HG03571 (cell line): Measurements from ENCODE around the gene ANKRD42.

ENCODE experiments used
- ATAC-seq: cut with Tn5 transposase; IDR thresholded peaks from one replicate; pipeline ENCODE4 v1.9.1; 2021; ENCODE audit not compliant: unreplicated experiment

The ANKRD42 gene

DNA sequence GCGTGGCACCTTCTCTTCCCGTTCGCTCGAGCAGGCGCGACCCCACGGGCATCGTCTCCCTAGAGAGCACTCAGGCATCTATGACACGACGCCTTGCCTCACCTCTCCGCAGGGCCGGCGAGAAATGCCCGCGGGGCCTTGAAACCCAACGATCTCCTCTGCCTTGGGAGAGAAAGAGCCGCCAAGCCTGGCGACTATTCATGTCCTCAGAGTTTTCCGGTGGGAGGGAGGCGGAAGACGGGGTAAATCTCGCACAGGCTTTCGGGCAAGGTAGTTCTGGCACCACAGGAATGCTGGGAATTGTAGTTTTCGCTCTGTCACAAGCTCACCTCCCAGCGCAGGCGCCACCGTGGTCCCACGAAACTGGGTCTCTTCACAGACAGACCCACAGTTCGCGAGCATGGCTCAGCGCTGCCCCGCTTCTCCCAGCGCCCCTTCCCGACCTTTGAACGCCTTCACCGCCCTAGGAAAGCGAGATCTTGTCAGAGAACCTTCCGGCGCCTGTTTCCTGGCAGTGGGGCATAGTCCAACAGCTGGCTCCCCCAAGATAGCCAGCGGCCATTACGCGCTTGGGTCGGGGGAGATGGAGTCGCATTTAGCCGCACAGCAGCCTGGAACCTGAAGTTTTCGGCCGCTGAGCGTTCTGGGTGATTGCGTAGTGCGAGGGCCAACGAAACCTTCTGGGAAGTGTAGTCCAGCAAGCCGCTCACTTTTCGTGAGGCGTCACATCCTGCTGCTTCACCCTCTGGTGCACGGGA, 92.4 kb downstream of the ANKRD42 start, which contains the start of gene CCDC90B:
Gene CCDC90B, minus strand, starts transcription at position 597 of the 758 bp plus-strand sequence. Its CDS starts 395 bp downstream, at position 202.
- peak; percentile 91 for ATAC-seq

DNA sequence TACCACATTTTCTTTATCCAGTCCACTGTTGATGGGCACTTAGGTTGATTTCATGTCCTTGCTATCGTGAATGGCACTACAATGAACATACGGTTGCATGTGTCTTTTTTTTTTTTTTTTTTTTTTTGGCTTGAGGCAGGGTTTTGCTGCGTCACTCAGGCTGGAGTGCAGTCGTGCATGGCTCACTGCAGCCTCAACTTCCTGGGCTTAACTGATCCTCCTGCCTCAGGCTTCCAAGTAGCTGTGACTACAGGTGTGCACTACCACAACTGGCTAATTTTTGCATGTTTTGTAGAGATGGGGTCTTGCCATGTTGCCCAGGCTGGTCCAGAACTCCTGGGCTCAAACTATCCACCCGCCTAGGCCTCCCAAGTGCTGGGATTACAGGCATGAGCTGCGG, 94.1 kb downstream of the ANKRD42 start:
- ATAC-seq: no peak

DNA sequence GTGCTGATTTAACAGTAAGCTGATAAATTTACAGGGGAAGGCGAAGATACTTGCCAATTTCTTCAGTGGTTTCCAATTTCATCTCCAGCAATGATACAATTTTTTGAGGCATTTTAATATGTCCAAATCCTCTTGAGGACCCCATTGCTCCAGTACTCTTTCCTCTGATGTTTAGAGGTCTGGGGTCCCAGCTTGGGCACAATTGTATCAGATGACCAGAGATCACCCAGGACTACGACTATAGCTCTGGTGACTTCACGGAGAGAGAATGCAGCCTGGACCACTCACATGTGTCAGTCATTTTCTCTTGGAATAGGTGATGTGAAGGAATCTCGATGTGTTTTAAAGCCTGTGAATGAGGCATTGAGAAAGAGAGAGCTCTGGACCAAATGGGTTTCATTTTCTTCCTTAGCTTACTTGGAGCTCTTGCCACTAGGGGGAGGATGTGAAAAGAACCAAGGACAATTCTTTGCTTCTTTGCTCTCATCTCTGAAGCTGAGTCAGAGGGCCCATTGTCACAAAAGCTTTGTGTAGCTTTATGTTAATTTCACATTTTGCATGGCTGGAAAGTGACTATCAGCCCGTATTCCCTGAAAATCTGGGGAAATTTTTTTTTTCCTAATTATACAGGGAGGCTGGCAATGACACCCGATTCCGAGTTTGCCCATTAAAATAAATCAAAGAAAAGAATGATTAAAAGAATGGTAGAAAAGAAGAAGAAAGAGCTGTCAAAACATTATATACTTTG, 99.4 kb downstream of the ANKRD42 start:
- ATAC-seq: peak; percentile 66

DNA sequence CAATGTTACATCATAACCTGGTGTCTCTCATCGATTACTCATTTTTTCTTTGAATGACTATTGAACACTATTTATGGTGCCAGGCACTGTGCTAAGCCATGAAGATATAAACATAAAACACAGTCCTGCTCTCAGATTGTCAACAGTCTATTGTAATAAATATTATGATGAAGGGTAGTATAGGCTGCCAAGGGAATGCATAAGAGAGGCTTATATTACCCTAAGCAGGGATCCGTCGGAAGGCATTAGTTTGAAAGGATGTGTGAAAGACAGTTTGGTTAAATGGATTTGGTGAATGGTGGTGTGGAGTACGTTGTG, 99.9 kb downstream of the ANKRD42 start:
- no peak for ATAC-seq

DNA sequence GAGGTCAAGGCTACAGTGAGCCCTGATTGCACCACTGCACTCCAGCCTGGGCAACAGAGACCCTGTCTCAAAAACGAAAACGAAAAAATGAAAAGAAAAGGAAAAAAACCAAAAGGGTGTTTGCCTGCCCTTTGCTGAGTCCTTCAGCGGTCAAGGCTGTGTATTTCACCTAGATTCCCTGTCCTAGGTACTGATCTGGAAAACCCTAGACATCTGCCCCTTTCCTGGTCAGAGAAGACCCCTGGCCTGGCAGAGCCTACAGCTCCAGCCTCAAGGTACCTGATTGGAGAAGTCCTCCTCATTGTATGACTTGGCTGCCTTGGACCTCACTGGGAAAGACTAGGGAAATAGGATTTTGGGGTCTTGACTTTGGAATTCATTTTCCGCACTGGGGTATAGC, 100.7 kb downstream of the ANKRD42 start:
- no peak for ATAC-seq
